ENCODE data around the gene PCDH9. TPM values are rescaled to one million over a fixed set of nuclear protein-coding genes. Genes with fewer than 3 reads are reported as not detected.
A peak's percentile ranks its signal among the peaks of the same experiment; 100 is the strongest.

The PCDH9 gene
- total and polyA plus RNA-seq, 12 donors = 2.9 to 32.0 (median 15.4) TPM

GRCh38 chr13:67155898-67156722 lies 74.0 kb downstream of the PCDH9 start:
- Histone ChIP-seq H3K36me3 (no peaks in the 10 kb centered on the region), H3K4me1 (no peaks in the 10 kb centered on the region), H3K27me3 (no peaks in the 10 kb centered on the region), H3K27ac (no peak overlapping the region), H3K9me3 (no peaks in the 10 kb centered on the region), H3K4me3 (no peak overlapping the region)
- no peak for TF ChIP-seq CTCF (IDR thresholded peaks at IDR 0.05)
- intact Hi-C loops (cut with DNase I) = no loop called here
- WGBS, 2 donors = 78 to 87% methylated on average over 24 of the region's 24 CpGs
- DNase-seq = no peak
- peak in 1 of 8 donors; percentile 22 for ATAC-seq

- Histone ChIP-seq H3K27ac (no peak overlapping the region), H3K4me3 (no peak overlapping the region), H3K4me1 (peaks cover 0 to 20% (median 14%) of the 10 kb centered on the region in 9 donors), H3K9me3 (no peaks in the 10 kb centered on the region), H3K27me3 (no peaks in the 10 kb centered on the region), H3K36me3 (no peaks in the 10 kb centered on the region)
- 89 to 91% methylated on average over 2 of the region's 2 CpGs for WGBS, 2 donors
- no peak for TF ChIP-seq CTCF (IDR thresholded peaks at IDR 0.05)
- intact Hi-C loops (cut with DNase I) = no loop called here
- no peak for ATAC-seq
- no peak for DNase-seq
These were observed 78.1 kb downstream of the PCDH9 start for GRCh38 chr13:67152085-67152484.

GRCh38 chr13:67151652-67152051 lies 78.5 kb downstream of the PCDH9 start:
- ATAC-seq (no peak), DNase-seq (no peak)
- no peak for TF ChIP-seq CTCF (IDR thresholded peaks at IDR 0.05)
- Histone ChIP-seq H3K27ac (no peak overlapping the region), H3K4me1 (peaks cover 0 to 24% (median 18%) of the 10 kb centered on the region in 9 donors), H3K27me3 (no peaks in the 10 kb centered on the region), H3K4me3 (no peak overlapping the region), H3K36me3 (no peaks in the 10 kb centered on the region), H3K9me3 (no peaks in the 10 kb centered on the region)
- intact Hi-C loops (cut with DNase I) = no loop called here

- Histone ChIP-seq H3K4me1 (peaks cover 0 to 34% (median 24%) of the 10 kb centered on the region in 9 donors), H3K27ac (no peak overlapping the region), H3K4me3 (no peak overlapping the region), H3K9me3 (no peaks in the 10 kb centered on the region), H3K36me3 (no peaks in the 10 kb centered on the region), H3K27me3 (no peaks in the 10 kb centered on the region)
- TF ChIP-seq CTCF (IDR thresholded peaks at IDR 0.05) = no peak
- ATAC-seq (no peak), DNase-seq (no peak)
- 93 to 97% methylated on average over 1 of the region's 1 CpG for WGBS, 2 donors
- intact Hi-C loops (cut with DNase I) = no loop called here
These were observed 79.5 kb downstream of the PCDH9 start for GRCh38 chr13:67150608-67151007.
